ENCODE results near the gene TIMM23.
"Not testable (repeated sequence)": the region's sequence is repeated elsewhere in the genome, so short reads cannot be mapped to it uniquely, and the experiment has no call there.

Gene TIMM23

GRCh38 chr10:45997994-45998763, 25.9 kb downstream of the TIMM23 start:
- no peak for DNase-seq

GRCh38 chr10:45999955-46000354, 27.7 kb downstream of the TIMM23 start:
- not testable (repeated sequence) for DNase-seq

GRCh38 chr10:46000538-46000937, 28.2 kb downstream of the TIMM23 start:
- DNase-seq, result no peak

- no peak for DNase-seq
Measured at GRCh38 chr10:46001187-46001756, 29.0 kb downstream of the TIMM23 start.

GRCh38 chr10:46002189-46002687, 29.9 kb downstream of the TIMM23 start:
- not testable (repeated sequence) for DNase-seq

- no peak for DNase-seq
Measured at GRCh38 chr10:46002916-46003693, 30.8 kb downstream of the TIMM23 start.

- DNase-seq, result no peak
Measured at GRCh38 chr10:46004963-46005362, 32.7 kb downstream of the TIMM23 start.

GRCh38 chr10:46005383-46005782, 33.1 kb downstream of the TIMM23 start:
- no peak for DNase-seq

- no peak for DNase-seq
Measured at GRCh38 chr10:46006219-46006618, 33.9 kb downstream of the TIMM23 start.

GRCh38 chr10:46012746-46013145, 40.5 kb downstream of the TIMM23 start:
- DNase-seq, result no peak

GRCh38 chr10:46014206-46014605, 41.9 kb downstream of the TIMM23 start:
- DNase-seq, result no peak

GRCh38 chr10:46014683-46015405, 42.6 kb downstream of the TIMM23 start:
- no peak for DNase-seq

GRCh38 chr10:46016190-46016589, 43.9 kb downstream of the TIMM23 start:
- no peak for DNase-seq

GRCh38 chr10:46016811-46017210, 44.5 kb downstream of the TIMM23 start:
- no peak for DNase-seq

GRCh38 chr10:46017733-46018132, 45.4 kb downstream of the TIMM23 start:
- no peak for DNase-seq

- no peak for DNase-seq
Measured at GRCh38 chr10:46018453-46019176, 46.3 kb downstream of the TIMM23 start.

- DNase-seq, result no peak
Measured at GRCh38 chr10:46019177-46019528, 46.9 kb downstream of the TIMM23 start.

- DNase-seq, result no peak
Measured at GRCh38 chr10:46019569-46020343, 47.5 kb downstream of the TIMM23 start.

- no peak for DNase-seq
Measured at GRCh38 chr10:46020344-46020657, 48.0 kb downstream of the TIMM23 start.

GRCh38 chr10:46022978-46023702, 50.9 kb downstream of the TIMM23 start:
- DNase-seq, result peak; percentile 82

GRCh38 chr10:46024948-46025347, 52.7 kb downstream of the TIMM23 start:
- DNase-seq, result no peak
